Natural killer cell treated with Interleukin-12 subunit alpha and Interleukin-12 subunit beta and Interleukin-15 and Interleukin-18, amount 100 ng/mL, for 72 hours (primary cell): ENCODE measurements around the gene FIG4. TPM values are rescaled to one million over a fixed set of nuclear protein-coding genes. Genes with fewer than 3 reads are reported as not detected.
A peak's percentile ranks its signal among the peaks of the same experiment; 100 is the strongest.
"Not testable (repeated sequence)": the region's sequence is repeated elsewhere in the genome, so short reads cannot be mapped to it uniquely, and the experiment has no call there.

Experiments used
- ATAC-seq, 2 donors: fragments of 150-1000 bp; cut with Tn5 transposase in 1 of 2; sonication (Bioruptor Pico), chemical (Tn5 transposase) in 1 of 2; 2 replicates each; pipeline ENCODE4 v1.10.0; 2021
- DNase-seq: peaks from one replicate; pipeline ENCODE4 v3.0.0; 2022; ENCODE audit warnings: low spot score
- H3K27ac Mint-ChIP-seq, 2 donors: 1 replicate in 1 of 2; 2 replicates in 1 of 2; pipeline ENCODE4 v1.8.0; 2022; ENCODE audit warnings: mixed read lengths in 2 of 2, mild to moderate bottlenecking in 1 of 2, moderate library complexity in 1 of 2
- H3K27me3 Mint-ChIP-seq, 2 donors: 1 replicate in 1 of 2; 2 replicates in 1 of 2; pipeline ENCODE4 v1.8.0; 2022; ENCODE audit warnings: mixed read lengths in 2 of 2
- H3K36me3 Mint-ChIP-seq: one replicate; pipeline ENCODE4 v1.8.0; 2022; ENCODE audit warnings: mixed read lengths
- H3K4me1 Mint-ChIP-seq, 2 donors: 1 replicate in 1 of 2; 2 replicates in 1 of 2; pipeline ENCODE4 v1.8.0; 2022; ENCODE audit warnings: low read depth in 2 of 2, mixed read lengths in 2 of 2, mild to moderate bottlenecking in 1 of 2
- H3K4me3 Mint-ChIP-seq: one replicate; pipeline ENCODE4 v1.8.0; 2022; ENCODE audit warnings: mixed read lengths
- H3K9me3 Mint-ChIP-seq: 2 replicates; pipeline ENCODE4 v1.8.0; 2022; ENCODE audit warnings: mixed read lengths
- total RNA-seq, 2 donors: library from RNA; stranded (reverse); gene quantifications; one replicate each; pipeline ENCODE4 v1.2.3, GENCODE V29; 2022

The FIG4 gene
- total RNA-seq, 2 donors from 2014 or later = 9.4 to 19.4 TPM

- H3K27me3 Mint-ChIP-seq, DNase-seq, H3K4me3 Mint-ChIP-seq, H3K9me3 Mint-ChIP-seq, ATAC-seq, H3K27ac Mint-ChIP-seq, H3K4me1 Mint-ChIP-seq: not testable (repeated sequence)
- peaks cover 12% of the 10 kb centered on the region for H3K36me3 Mint-ChIP-seq
Measured at GRCh38 chr6:109744779-109745178, 53.7 kb downstream of the FIG4 start.

DNA sequence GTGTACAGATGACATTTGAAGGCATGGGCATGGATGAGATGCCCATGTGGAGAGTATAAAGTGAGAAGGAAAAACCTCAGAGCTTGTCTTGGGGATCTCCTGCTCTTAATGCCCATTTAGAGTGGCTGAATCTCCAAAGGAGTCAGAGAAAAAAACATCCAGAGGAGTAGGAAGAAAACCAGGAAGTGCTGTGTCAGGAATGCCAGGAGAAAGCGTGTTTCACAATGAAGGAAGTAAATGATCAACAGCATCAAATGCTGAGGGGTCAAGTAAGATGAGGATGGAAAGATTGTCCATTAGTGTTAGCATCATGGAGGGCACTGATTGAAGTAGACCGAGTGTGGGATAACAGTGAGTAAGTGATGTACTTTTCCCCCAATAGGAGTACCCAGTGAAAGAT is 56.1 kb downstream of the FIG4 start:
- Mint-ChIP-seq H3K9me3 (no peaks in the 10 kb centered on the region), H3K4me1 (no peaks in the 10 kb centered on the region), H3K27ac (no peak overlapping the region), H3K4me3 (no peak overlapping the region), H3K27me3 (no peaks in the 10 kb centered on the region), H3K36me3 (peaks cover 5% of the 10 kb centered on the region)
- DNase-seq (no peak), ATAC-seq (no peak)

DNA sequence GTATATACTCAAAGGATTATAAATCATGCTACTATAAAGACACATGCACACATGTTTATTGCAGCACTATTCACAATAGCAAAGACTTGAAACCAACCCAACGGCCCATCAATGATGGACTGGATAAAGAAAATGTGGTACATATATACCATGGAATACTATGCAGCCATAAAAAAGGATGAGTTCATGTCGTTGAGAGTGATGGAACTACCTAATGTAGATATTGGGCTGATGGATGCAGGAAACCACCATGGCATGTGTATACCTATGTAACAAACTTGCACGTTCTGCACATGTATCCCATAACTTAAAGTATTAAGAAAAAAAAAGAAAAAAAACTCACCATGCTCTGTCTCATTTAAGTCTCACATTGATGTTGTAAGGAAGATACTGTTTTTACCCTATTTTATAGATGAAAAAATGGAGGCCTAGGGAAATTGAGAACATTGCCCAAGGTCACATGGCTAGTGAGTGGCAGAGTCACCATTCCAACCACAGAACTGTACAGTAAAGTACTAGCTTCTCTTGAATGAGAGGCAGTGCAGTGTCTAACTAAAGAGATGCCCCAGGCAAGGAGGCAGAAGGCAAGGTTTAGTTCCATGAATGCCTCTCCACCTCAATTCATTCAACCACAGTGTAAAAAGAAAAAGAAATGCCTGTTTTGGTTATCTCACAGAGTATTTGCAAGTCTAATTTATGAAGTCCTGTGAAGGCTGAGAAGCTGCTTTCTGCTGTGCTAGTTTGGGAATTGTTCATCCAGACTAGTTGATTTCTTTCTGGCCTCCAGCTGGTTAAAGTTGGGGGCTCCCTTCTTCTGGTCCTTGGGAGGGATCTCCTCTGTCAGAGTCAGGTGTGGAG is 68.2 kb downstream of the FIG4 start:
- Mint-ChIP-seq H3K36me3 (peaks cover 30% of the 10 kb centered on the region), H3K27ac (peak overlapping the region in 1 of 2 donors; percentile 72), H3K4me1 (peaks cover 10 to 19% of the 10 kb centered on the region in 2 donors), H3K4me3 (no peak overlapping the region), H3K9me3 (peaks cover 4% of the 10 kb centered on the region), H3K27me3 (no peaks in the 10 kb centered on the region)
- ATAC-seq = no peak
- no peak for DNase-seq

DNA sequence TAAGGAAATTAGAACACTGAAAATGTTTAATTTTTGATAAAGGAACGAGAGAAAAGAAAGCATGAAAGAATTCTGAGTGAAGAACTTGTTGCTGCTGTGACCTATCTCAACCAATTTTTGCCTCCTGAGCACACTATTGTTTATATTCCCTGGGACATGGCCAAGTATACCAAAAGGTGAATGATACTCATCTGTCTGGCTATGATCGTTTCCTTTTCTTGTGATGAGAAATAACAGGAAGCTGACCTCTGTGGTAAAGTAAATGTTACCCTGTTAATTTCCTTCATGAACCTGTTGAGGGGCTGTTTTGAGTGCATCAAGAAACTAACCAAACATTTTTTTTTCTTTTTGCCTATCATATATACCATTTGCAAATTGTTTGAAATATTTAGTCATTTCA is 69.1 kb downstream of the FIG4 start:
- ATAC-seq = peak in 1 of 2 donors; percentile 41
- no peak overlapping the region for H3K4me3 Mint-ChIP-seq
- H3K4me1 Mint-ChIP-seq = peaks cover 10 to 19% of the 10 kb centered on the region in 2 donors

DNA sequence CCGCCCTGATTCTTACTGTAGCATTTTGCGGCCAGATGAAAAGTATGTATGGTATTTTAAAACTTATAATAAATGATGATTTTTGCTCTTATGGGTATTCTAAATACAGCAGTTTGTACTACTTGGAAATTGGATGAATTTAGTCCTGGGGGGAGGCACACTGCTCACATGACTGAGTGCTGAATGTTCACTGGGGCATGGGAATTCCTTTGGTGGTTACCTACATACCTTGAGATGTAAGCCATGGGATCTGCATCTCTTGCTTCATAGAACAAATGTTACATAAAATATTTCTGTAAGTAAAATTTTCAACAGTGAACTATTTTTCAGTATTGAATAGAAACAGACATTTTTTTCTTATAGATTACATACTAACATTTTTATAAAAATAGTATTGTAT is 71.1 kb downstream of the FIG4 start:
- Mint-ChIP-seq H3K27me3 (no peaks in the 10 kb centered on the region), H3K4me3 (no peak overlapping the region), H3K4me1 (peaks cover 10 to 16% of the 10 kb centered on the region in 2 donors), H3K9me3 (peaks cover under 1% of the 10 kb centered on the region), H3K36me3 (peaks cover 10% of the 10 kb centered on the region), H3K27ac (no peak overlapping the region)
- DNase-seq (no peak), ATAC-seq (no peak)

More for the DNA sequence above, 69.1 kb downstream of the FIG4 start:
- Mint-ChIP-seq H3K36me3 (peaks cover 24% of the 10 kb centered on the region), H3K27me3 (no peaks in the 10 kb centered on the region), H3K9me3 (peaks cover 4% of the 10 kb centered on the region), H3K27ac (peak overlapping the region in 1 of 2 donors; percentile 72)
- no peak for DNase-seq

DNA sequence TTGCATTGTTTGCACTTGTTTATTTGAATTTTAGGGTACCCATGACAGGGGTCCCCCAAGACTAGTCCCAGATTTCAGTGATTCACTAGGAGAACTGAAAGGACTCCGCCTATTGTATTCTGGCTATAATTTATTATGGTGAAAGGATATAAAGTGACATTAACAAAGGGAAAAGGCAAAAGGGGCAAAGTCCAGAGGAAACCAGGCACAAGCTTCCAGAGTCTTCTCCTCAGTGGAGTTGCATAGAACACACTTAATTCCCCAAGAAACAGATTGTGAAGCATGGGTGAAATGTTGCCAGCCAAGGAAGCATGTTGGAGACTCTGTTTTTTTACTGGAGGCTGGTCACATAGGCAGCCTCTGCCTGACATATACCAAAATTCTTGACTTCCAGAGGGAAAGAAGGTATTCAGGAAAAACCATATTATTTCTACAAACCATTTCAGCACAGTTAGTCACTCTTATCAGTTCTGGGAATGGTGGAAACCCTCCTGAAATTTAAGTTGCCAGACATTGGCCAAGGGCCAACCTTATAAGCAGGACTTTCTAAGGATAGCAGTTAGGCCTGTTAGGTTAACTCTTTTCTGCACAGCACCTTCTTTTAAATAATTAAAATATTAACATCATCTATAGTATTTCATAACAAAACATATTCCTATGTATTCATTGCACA is 71.8 kb downstream of the FIG4 start:
- H3K4me3 Mint-ChIP-seq = no peak overlapping the region
- H3K4me1 Mint-ChIP-seq = peaks cover 10 to 15% of the 10 kb centered on the region in 2 donors

GRCh38 chr6:109766167-109766566 is 75.1 kb downstream of the FIG4 start:
- H3K36me3 Mint-ChIP-seq = peaks cover 14% of the 10 kb centered on the region

More for the DNA sequence above, 71.8 kb downstream of the FIG4 start:
- H3K9me3 Mint-ChIP-seq = no peaks in the 10 kb centered on the region
- no peaks in the 10 kb centered on the region for H3K27me3 Mint-ChIP-seq
- no peak for DNase-seq
- ATAC-seq = no peak
- H3K36me3 Mint-ChIP-seq = peaks cover 9% of the 10 kb centered on the region
- no peak overlapping the region for H3K27ac Mint-ChIP-seq

DNA sequence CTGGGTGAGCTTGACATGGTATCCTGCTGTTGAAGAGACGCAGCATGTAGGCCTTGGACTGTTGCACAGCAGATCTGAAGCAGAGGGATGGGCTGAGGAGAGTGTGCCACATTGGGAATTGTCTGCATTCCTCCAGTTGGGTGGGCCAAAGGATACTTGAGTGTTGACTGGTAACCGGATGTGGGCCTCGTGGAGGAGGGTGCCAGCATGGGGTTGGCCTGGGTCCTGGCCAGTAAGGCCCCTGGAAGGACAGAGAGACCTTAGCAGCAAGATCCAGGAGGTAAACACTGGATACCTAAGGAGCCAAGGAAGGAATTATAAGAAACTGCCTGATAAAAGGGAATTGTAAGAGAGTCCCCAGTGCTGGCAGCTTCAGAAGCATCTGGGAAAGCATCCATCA is 76.9 kb downstream of the FIG4 start:
- peaks cover 21% of the 10 kb centered on the region for H3K36me3 Mint-ChIP-seq
- DNase-seq = no peak
- H3K27me3 Mint-ChIP-seq = no peaks in the 10 kb centered on the region
- H3K27ac Mint-ChIP-seq = no peak overlapping the region
- H3K4me1 Mint-ChIP-seq = peaks cover 8 to 14% of the 10 kb centered on the region in 2 donors
- no peak for ATAC-seq
- peaks cover 4% of the 10 kb centered on the region for H3K9me3 Mint-ChIP-seq
- H3K4me3 Mint-ChIP-seq = no peak overlapping the region

More at GRCh38 chr6:109766167-109766566, 75.1 kb downstream of the FIG4 start:
- H3K27ac Mint-ChIP-seq = no peak overlapping the region
- H3K9me3 Mint-ChIP-seq = no peaks in the 10 kb centered on the region
- H3K4me3 Mint-ChIP-seq = no peak overlapping the region
- no peak for DNase-seq
- H3K4me1 Mint-ChIP-seq = peaks cover 0 to 5% of the 10 kb centered on the region in 2 donors
- H3K27me3 Mint-ChIP-seq = no peaks in the 10 kb centered on the region
- no peak for ATAC-seq

- peaks cover 8 to 16% of the 10 kb centered on the region in 2 donors for H3K4me1 Mint-ChIP-seq
- H3K27me3 Mint-ChIP-seq = no peaks in the 10 kb centered on the region
- no peak overlapping the region for H3K27ac Mint-ChIP-seq
- H3K9me3 Mint-ChIP-seq = peaks cover 4% of the 10 kb centered on the region
- DNase-seq = no peak
- no peak for ATAC-seq
- H3K36me3 Mint-ChIP-seq = peaks cover 18% of the 10 kb centered on the region
- no peak overlapping the region for H3K4me3 Mint-ChIP-seq
Measured at GRCh38 chr6:109768485-109768884, 77.4 kb downstream of the FIG4 start.

DNA sequence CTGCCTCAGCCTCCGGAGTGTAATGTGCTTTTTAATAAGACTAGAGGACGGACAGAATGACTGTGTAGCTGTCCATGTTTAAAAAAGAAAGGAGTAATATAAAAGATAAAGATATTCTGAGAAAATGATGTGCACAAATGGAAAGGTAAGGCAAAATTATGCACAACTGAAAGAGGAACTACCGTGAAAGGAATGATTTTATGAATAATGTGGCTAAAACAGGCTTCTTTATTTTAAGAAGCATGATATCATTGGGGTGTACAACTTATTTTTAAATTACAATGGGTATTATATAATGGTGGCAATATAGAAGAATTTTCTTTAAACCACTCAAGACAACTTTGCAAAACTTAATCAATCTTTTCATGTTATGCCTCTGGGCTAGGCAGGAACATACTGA is 78.1 kb downstream of the FIG4 start:
- Mint-ChIP-seq H3K27ac (peak overlapping the region in 1 of 2 donors; percentile 52), H3K36me3 (peaks cover 16% of the 10 kb centered on the region), H3K9me3 (peaks cover 4% of the 10 kb centered on the region), H3K27me3 (no peaks in the 10 kb centered on the region), H3K4me1 (peaks cover 8 to 16% of the 10 kb centered on the region in 2 donors), H3K4me3 (no peak overlapping the region)
- DNase-seq = no peak
- no peak for ATAC-seq

DNA sequence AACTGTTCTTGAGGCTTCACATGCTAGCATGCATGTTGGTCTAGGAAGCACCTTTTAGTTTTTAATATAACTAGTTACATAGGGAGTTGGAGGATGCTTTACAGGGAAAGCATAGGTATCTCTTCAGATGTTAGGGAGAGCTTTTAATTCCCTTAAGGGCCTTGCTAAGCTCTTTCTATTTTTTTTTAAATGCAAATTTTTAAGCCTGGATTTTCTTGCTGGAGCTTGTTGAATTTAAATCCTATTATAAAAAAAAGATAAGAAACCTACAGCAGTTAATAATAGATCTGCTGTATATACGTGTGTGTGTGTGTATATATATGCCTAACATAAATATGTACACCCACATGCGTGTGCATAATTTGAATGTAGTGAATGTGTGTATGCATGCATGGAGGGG is 79.0 kb downstream of the FIG4 start:
- no peaks in the 10 kb centered on the region for H3K27me3 Mint-ChIP-seq
- H3K4me3 Mint-ChIP-seq = no peak overlapping the region
- peaks cover 4% of the 10 kb centered on the region for H3K9me3 Mint-ChIP-seq
- peaks cover 16% of the 10 kb centered on the region for H3K36me3 Mint-ChIP-seq
- DNase-seq = no peak
- H3K4me1 Mint-ChIP-seq = peaks cover 8 to 16% of the 10 kb centered on the region in 2 donors
- H3K27ac Mint-ChIP-seq = peak overlapping the region in 1 of 2 donors; percentile 52
- ATAC-seq = no peak

DNA sequence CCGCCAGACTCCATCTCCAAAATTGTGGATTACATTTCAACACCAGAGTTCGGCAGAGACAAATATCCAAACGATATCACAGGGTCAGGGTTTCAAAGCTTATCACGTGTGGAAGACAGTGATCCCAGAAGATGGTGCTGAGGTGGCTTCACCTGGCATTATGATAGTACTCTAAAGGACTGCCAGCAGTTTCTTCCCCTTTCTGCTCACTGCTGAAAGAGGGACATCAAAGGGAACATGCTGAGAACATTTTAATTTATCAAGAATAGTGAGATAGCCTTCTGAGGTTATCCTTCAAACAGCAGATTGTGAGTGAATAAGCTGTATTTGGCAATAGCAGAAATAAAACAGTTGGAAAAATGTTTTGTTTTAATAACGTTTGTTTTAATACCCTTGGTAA is 79.7 kb downstream of the FIG4 start:
- no peak for ATAC-seq
- Mint-ChIP-seq H3K27ac (peak overlapping the region in 1 of 2 donors; percentile 52), H3K4me1 (peaks cover 8 to 16% of the 10 kb centered on the region in 2 donors)

GRCh38 chr6:109771939-109772755 is 81.1 kb downstream of the FIG4 start:
- H3K36me3 Mint-ChIP-seq = peaks cover 21% of the 10 kb centered on the region
- peaks cover 8 to 16% of the 10 kb centered on the region in 2 donors for H3K4me1 Mint-ChIP-seq
- peak overlapping the region; percentile 24 for H3K4me3 Mint-ChIP-seq
- DNase-seq, H3K27me3 Mint-ChIP-seq, H3K9me3 Mint-ChIP-seq: not testable (repeated sequence)
- peak overlapping the region; percentile 1 to 64 for H3K27ac Mint-ChIP-seq
- peak; percentile 49 to 75 for ATAC-seq

More for the DNA sequence above, 79.7 kb downstream of the FIG4 start:
- Mint-ChIP-seq H3K4me3 (no peak overlapping the region), H3K36me3 (peaks cover 18% of the 10 kb centered on the region), H3K27me3 (no peaks in the 10 kb centered on the region), H3K9me3 (peaks cover 4% of the 10 kb centered on the region)
- no peak for DNase-seq
